C4-2B (cell line): Measurements from ENCODE around the gene DEAF1.

Experiments used
- ZFX ChIP-seq: fragments of 450-650 bp; IDR thresholded peaks from 2 replicates; pipeline ENCODE4 v1.6.1; 2017
- TF ChIP-seq, protein P1 (sequence below): fragments of 450-650 bp; conservative IDR thresholded peaks from 2 replicates; pipeline ENCODE4 v1.5.1; 2017; ENCODE audit warnings: mild to moderate bottlenecking

DNA sequence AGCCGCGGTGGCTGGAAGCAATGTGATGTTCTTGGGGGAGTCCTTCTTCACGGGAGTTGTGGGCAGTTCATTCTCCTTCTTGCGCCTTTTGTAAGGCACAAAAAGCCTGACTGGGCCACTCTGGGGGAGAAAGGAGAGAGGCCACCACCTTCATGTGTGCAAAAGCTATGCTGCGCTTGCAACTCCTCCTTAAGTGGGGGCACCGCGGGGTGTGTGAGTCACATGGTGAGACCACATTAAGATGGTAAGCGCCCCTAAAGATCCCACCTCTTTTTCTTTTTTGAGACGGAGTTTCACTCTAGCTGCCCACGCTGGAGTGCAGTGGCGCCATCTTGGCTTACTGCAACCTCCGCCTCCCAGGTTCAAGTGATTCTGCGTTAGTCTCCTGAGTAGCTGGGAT lies 14.1 kb downstream of the DEAF1 start:
- TF ChIP-seq, protein P1, sequence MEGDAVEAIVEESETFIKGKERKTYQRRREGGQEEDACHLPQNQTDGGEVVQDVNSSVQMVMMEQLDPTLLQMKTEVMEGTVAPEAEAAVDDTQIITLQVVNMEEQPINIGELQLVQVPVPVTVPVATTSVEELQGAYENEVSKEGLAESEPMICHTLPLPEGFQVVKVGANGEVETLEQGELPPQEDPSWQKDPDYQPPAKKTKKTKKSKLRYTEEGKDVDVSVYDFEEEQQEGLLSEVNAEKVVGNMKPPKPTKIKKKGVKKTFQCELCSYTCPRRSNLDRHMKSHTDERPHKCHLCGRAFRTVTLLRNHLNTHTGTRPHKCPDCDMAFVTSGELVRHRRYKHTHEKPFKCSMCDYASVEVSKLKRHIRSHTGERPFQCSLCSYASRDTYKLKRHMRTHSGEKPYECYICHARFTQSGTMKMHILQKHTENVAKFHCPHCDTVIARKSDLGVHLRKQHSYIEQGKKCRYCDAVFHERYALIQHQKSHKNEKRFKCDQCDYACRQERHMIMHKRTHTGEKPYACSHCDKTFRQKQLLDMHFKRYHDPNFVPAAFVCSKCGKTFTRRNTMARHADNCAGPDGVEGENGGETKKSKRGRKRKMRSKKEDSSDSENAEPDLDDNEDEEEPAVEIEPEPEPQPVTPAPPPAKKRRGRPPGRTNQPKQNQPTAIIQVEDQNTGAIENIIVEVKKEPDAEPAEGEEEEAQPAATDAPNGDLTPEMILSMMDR = no peak
- no peak for TF ChIP-seq ZFX
